ENCODE data around the gene ZBED6. TPM values are rescaled to one million over a fixed set of nuclear protein-coding genes. Genes with fewer than 3 reads are reported as not detected.

Gene ZBED6
- total and polyA plus RNA-seq, 10 of the 15 experiments (the other 5 are each of a cell fraction or from before 2014, with no cell fraction given), result 0.13 to 15.9 (median 4.8) TPM

- TF ChIP-seq ELK1 (IDR thresholded peaks at IDR 0.05; ENCODE audit: low read depth, low read length) (0 out of 2 replicates have a peak, but pooled peaks have one; percentile 25), SIN3A (IDR thresholded peaks at IDR 0.05; ENCODE audit: low read depth, low read length) (peak; percentile 69; the same call in 1 of the 2 replicates), ZNF274 (IDR thresholded peaks at IDR 0.05; ENCODE audit: insufficient read depth, insufficient read length) (no peak), ZNF622 (IDR thresholded peaks at IDR 0.05) (no peak), POLR2A (IDR thresholded peaks at IDR 0.05; ENCODE audit: low read depth, low read length) (peak; percentile 74), CTCF (IDR thresholded peaks at IDR 0.05 in 2 of 3, conservative IDR thresholded peaks at IDR 0.05 in 1 of 3; ENCODE audit: control insufficient read depth in 2 of 3, extremely low read depth in 1 of 3, insufficient read depth in 1 of 3, low read depth in 3 of 3, low read length in 3 of 3) (no peak), LARP7 (IDR thresholded peaks at IDR 0.05) (no peak), ZZZ3 (IDR thresholded peaks at IDR 0.05; ENCODE audit: control insufficient read depth, insufficient read length, low read depth) (no peak), REST (IDR thresholded peaks at IDR 0.05; ENCODE audit: low read depth, low read length) (no peak), RUNX3 (IDR thresholded peaks at IDR 0.05; ENCODE audit: low read length) (no peak)
These were observed at the start of gene ZBED6, which contains the start of gene ZC3H11A (continued) for GRCh38 chr1:203795441-203796235.
